GM19467 (cell line): Measurements from ENCODE around the gene PXDN.
A peak's percentile ranks its signal among the peaks of the same experiment; 100 is the strongest.

Experiments used
- ATAC-seq: cut with Tn5 transposase; IDR thresholded peaks from one replicate; pipeline ENCODE4 v1.9.1; 2021; ENCODE audit warnings: mild to moderate bottlenecking, moderate library complexity; ENCODE audit not compliant: unreplicated experiment

The PXDN gene

GRCh38 chr2:1756456-1756855 is 12.1 kb upstream of the PXDN start:
- no peak for ATAC-seq

- no peak for ATAC-seq
Measured at GRCh38 chr2:1755436-1756191, 11.3 kb upstream of the PXDN start.

- ATAC-seq: no peak
Measured at GRCh38 chr2:1754461-1755170, 10.3 kb upstream of the PXDN start.

GRCh38 chr2:1754046-1754445 is 9.7 kb upstream of the PXDN start:
- no peak for ATAC-seq

GRCh38 chr2:1752751-1753150 is 8.4 kb upstream of the PXDN start:
- no peak for ATAC-seq

- ATAC-seq: no peak
Measured at GRCh38 chr2:1751767-1752725, 7.7 kb upstream of the PXDN start.

GRCh38 chr2:1750933-1751766 is 6.8 kb upstream of the PXDN start:
- ATAC-seq: peak; percentile 75

- no peak for ATAC-seq
Measured at GRCh38 chr2:1750270-1750932, 6.1 kb upstream of the PXDN start.

- no peak for ATAC-seq
Measured at GRCh38 chr2:1749489-1750119, 5.3 kb upstream of the PXDN start.

GRCh38 chr2:1748741-1749488 is 4.6 kb upstream of the PXDN start:
- ATAC-seq: no peak

GRCh38 chr2:1748176-1748740 is 3.9 kb upstream of the PXDN start:
- no peak for ATAC-seq

GRCh38 chr2:1747065-1747941 is 3.0 kb upstream of the PXDN start:
- no peak for ATAC-seq

- ATAC-seq: no peak
Measured at GRCh38 chr2:1746174-1747064, 2.1 kb upstream of the PXDN start.

- no peak for ATAC-seq
Measured at GRCh38 chr2:1745171-1746023, 1.1 kb upstream of the PXDN start.

GRCh38 chr2:1744151-1744445 is 217 bp downstream of the PXDN start:
- no peak for ATAC-seq
